ENCODE measurements around the gene MATN3. TPM values are rescaled to one million over a fixed set of nuclear protein-coding genes. Genes with fewer than 3 reads are reported as not detected.

The MATN3 gene
- total RNA-seq, 2 experiments from 2014 or later: not detected

GRCh38 chr2:19947184-19947940 is 65.1 kb downstream of the MATN3 start:
- CTCF ChIA-PET: no interaction called here
- Histone ChIP-seq H3K27me3 (ENCODE audit: control insufficient read depth in 1 of 2, insufficient read depth in 2 of 2, low read length in 2 of 2) (no peaks in the 10 kb centered on the region), H3K4me1 (ENCODE audit: insufficient read depth, low read length) (no peaks in the 10 kb centered on the region), H3K27ac (ENCODE audit: low read depth in 1 of 2, low read length in 2 of 2) (no peak overlapping the region), H3K4me3 (ENCODE audit: low read length) (no peak overlapping the region), H3K36me3 (ENCODE audit: insufficient read depth, low read length) (peaks cover 3% of the 10 kb centered on the region), H3K9me3 (ENCODE audit: control insufficient read depth in 1 of 2, insufficient read depth in 1 of 2, low read length in 2 of 2) (no peaks in the 10 kb centered on the region)
- H3K9me3 Mint-ChIP-seq: no peaks in the 10 kb centered on the region
- no peak for TF ChIP-seq CTCF (IDR thresholded peaks at IDR 0.05)
- H3K4me3 Mint-ChIP-seq: no peak overlapping the region
- no peaks in the 10 kb centered on the region for H3K27me3 Mint-ChIP-seq
- POLR2A ChIA-PET: no interaction called here
- H3K4me1 Mint-ChIP-seq (ENCODE audit: low read depth): no peaks in the 10 kb centered on the region
- no peak overlapping the region for H3K27ac Mint-ChIP-seq
- DNase-seq (no peak), ATAC-seq (ENCODE audit: poor library complexity) (no peak)
- H3K36me3 Mint-ChIP-seq (ENCODE audit: low read depth): peaks cover 34% of the 10 kb centered on the region
- intact Hi-C loops (cut with DNase I, micrococcal nuclease): no loop called here

DNA sequence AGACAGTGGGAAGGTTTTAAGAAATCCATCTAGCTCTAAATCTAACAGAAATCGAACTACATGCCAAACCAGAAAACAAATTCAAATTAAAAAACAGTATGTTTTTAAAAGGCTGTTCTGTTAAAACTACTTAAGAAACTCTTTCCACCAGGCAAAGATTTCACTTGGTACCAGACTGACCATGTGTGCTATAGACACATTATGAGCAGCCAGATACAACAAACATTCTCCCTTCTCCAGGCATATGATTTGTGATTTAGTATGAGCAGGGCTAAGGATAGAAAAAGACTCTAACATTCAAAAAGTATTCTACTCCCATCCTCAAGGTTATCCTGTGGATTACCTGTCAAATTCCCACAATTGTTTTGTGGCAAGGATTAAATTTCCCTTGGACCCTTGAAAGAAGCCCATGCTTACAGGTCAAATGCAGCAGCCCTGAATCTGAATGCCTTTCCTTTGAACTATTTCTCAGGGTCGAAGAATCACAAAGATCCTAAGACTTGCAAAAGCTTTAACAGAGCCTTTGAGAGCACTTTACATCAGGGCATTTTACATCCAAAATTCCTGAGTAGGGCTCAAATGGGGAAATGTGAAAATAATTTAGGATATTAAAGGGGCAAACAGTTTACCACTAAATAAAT is 68.1 kb downstream of the MATN3 start:
- Mint-ChIP-seq H3K4me1 (ENCODE audit: low read depth) (no peaks in the 10 kb centered on the region), H3K4me3 (no peak overlapping the region), H3K27me3 (no peaks in the 10 kb centered on the region), H3K36me3 (ENCODE audit: low read depth) (peaks cover 30% of the 10 kb centered on the region), H3K27ac (no peak overlapping the region), H3K9me3 (no peaks in the 10 kb centered on the region)
- intact Hi-C loops (cut with DNase I, micrococcal nuclease): no loop called here
- no peak for ATAC-seq (ENCODE audit: poor library complexity)
- no peaks in the 10 kb centered on the region for H3K9me3 ChIP-seq (ENCODE audit: control insufficient read depth in 1 of 2, insufficient read depth in 1 of 2, low read length in 2 of 2)
- ChIA-PET POLR2A (no interaction called here), CTCF (interaction anchor here (1.0 kb wide), 1 partner anchor 16 kb away, joined by 3 read pairs; no protein-coding TSS in a partner anchor)
- no peak overlapping the region for H3K27ac ChIP-seq (ENCODE audit: low read depth in 1 of 2, low read length in 2 of 2)
- peaks cover 3% of the 10 kb centered on the region for H3K36me3 ChIP-seq (ENCODE audit: insufficient read depth, low read length)
- TF ChIP-seq CTCF (IDR thresholded peaks at IDR 0.05): no peak
- H3K4me1 ChIP-seq (ENCODE audit: insufficient read depth, low read length): no peaks in the 10 kb centered on the region
- no peak for DNase-seq
- no peak overlapping the region for H3K4me3 ChIP-seq (ENCODE audit: low read length)
- H3K27me3 ChIP-seq (ENCODE audit: control insufficient read depth in 1 of 2, insufficient read depth in 2 of 2, low read length in 2 of 2): no peaks in the 10 kb centered on the region

GRCh38 chr2:19943189-19943588 is 69.3 kb downstream of the MATN3 start:
- no peak for ATAC-seq (ENCODE audit: poor library complexity)
- no peak for TF ChIP-seq CTCF (IDR thresholded peaks at IDR 0.05)
- CTCF ChIA-PET: interaction anchor here (1.0 kb wide), 1 partner anchor 15 kb away, joined by 3 read pairs; no protein-coding TSS in a partner anchor
- DNase-seq: no peak
- no peak overlapping the region for H3K27ac ChIP-seq (ENCODE audit: low read depth in 1 of 2, low read length in 2 of 2)
- no peaks in the 10 kb centered on the region for H3K27me3 ChIP-seq (ENCODE audit: control insufficient read depth in 1 of 2, insufficient read depth in 2 of 2, low read length in 2 of 2)
- H3K36me3 Mint-ChIP-seq (ENCODE audit: low read depth): peaks cover 38% of the 10 kb centered on the region
- H3K4me3 Mint-ChIP-seq: no peak overlapping the region
- H3K27ac Mint-ChIP-seq: no peak overlapping the region
- no peaks in the 10 kb centered on the region for H3K4me1 ChIP-seq (ENCODE audit: insufficient read depth, low read length)
- H3K4me3 ChIP-seq (ENCODE audit: low read length): no peak overlapping the region
- no peaks in the 10 kb centered on the region for H3K27me3 Mint-ChIP-seq
- H3K9me3 Mint-ChIP-seq: no peaks in the 10 kb centered on the region
- no peaks in the 10 kb centered on the region for H3K4me1 Mint-ChIP-seq (ENCODE audit: low read depth)
- POLR2A ChIA-PET: no interaction called here
- peaks cover 3% of the 10 kb centered on the region for H3K36me3 ChIP-seq (ENCODE audit: insufficient read depth, low read length)
- no peaks in the 10 kb centered on the region for H3K9me3 ChIP-seq (ENCODE audit: control insufficient read depth in 1 of 2, insufficient read depth in 1 of 2, low read length in 2 of 2)
- intact Hi-C loops (cut with DNase I, micrococcal nuclease): no loop called here
